Measurements from ENCODE around the gene C4BPA.

Gene C4BPA

GRCh38 chr1:207151920-207152319 lies 47.9 kb downstream of the C4BPA start:
- no peaks in the 10 kb centered on the region for H3K9me2 ChIP-seq (replicated peaks; ENCODE audit: low read depth, low read length)
- H3K27me3 ChIP-seq (ENCODE audit: insufficient read depth, low read length, poor library complexity, severe bottlenecking): no peaks in the 10 kb centered on the region

GRCh38 chr1:207152792-207153468 lies 48.9 kb downstream of the C4BPA start:
- TF ChIP-seq CTCF (conservative IDR thresholded peaks at IDR 0.05; ENCODE audit: low read length): no peak
- TF ChIP-seq EZH2phosphoT487 (IDR thresholded peaks at IDR 0.05; ENCODE audit: borderline replicate concordance): no peak
- no peak overlapping the region for H2AFZ ChIP-seq (ENCODE audit: low read length)

More at GRCh38 chr1:207151920-207152319, 47.9 kb downstream of the C4BPA start:
- no peaks in the 10 kb centered on the region for H3F3A ChIP-seq (ENCODE audit: low read depth)
- H4K20me1 ChIP-seq (ENCODE audit: insufficient read depth, low read length, poor library complexity, severe bottlenecking): no peaks in the 10 kb centered on the region
- H3K79me2 ChIP-seq (ENCODE audit: insufficient read depth, low read length): no peaks in the 10 kb centered on the region
- no peak overlapping the region for H3K4me2 ChIP-seq (ENCODE audit: low read depth, low read length, poor library complexity, severe bottlenecking)
- H3K9me3 ChIP-seq (ENCODE audit: insufficient read depth, low read depth, low read length): no peaks in the 10 kb centered on the region; the same call in 1 of the 2 replicates
- no peak overlapping the region for H3K4me3 ChIP-seq (ENCODE audit: low read length, poor library complexity, severe bottlenecking)
- H2AFZ ChIP-seq (ENCODE audit: low read length): no peak overlapping the region
- no peak for TF ChIP-seq CTCF (conservative IDR thresholded peaks at IDR 0.05; ENCODE audit: low read length)
- TF ChIP-seq EZH2phosphoT487 (IDR thresholded peaks at IDR 0.05; ENCODE audit: borderline replicate concordance): no peak
- H3K36me3 ChIP-seq (ENCODE audit: insufficient read depth, low read length): no peaks in the 10 kb centered on the region
- H3K9ac ChIP-seq (ENCODE audit: low read depth, low read length, poor library complexity, severe bottlenecking): no peak overlapping the region
- no peaks in the 10 kb centered on the region for H3K4me1 ChIP-seq (ENCODE audit: insufficient read depth, low read length, poor library complexity, severe bottlenecking)

GRCh38 chr1:207155028-207155427 lies 51.0 kb downstream of the C4BPA start:
- H3K9ac ChIP-seq (ENCODE audit: low read depth, low read length, poor library complexity, severe bottlenecking): no peak overlapping the region
- TF ChIP-seq EZH2phosphoT487 (IDR thresholded peaks at IDR 0.05; ENCODE audit: borderline replicate concordance) (no peak), CTCF (conservative IDR thresholded peaks at IDR 0.05; ENCODE audit: low read length) (no peak)
- no peak overlapping the region for H2AFZ ChIP-seq (ENCODE audit: low read length)
- no peaks in the 10 kb centered on the region for H3K36me3 ChIP-seq (ENCODE audit: insufficient read depth, low read length)
- no peaks in the 10 kb centered on the region for H3K4me1 ChIP-seq (ENCODE audit: insufficient read depth, low read length, poor library complexity, severe bottlenecking)
- no peak overlapping the region for H3K4me2 ChIP-seq (ENCODE audit: low read depth, low read length, poor library complexity, severe bottlenecking)
- no peaks in the 10 kb centered on the region; the same call in 1 of the 2 replicates for H3K9me3 ChIP-seq (ENCODE audit: insufficient read depth, low read depth, low read length)
- H3K27me3 ChIP-seq (ENCODE audit: insufficient read depth, low read length, poor library complexity, severe bottlenecking): no peaks in the 10 kb centered on the region
- no peak overlapping the region for H3K4me3 ChIP-seq (ENCODE audit: low read length, poor library complexity, severe bottlenecking)
- H4K20me1 ChIP-seq (ENCODE audit: insufficient read depth, low read length, poor library complexity, severe bottlenecking): no peaks in the 10 kb centered on the region
- H3K79me2 ChIP-seq (ENCODE audit: insufficient read depth, low read length): no peaks in the 10 kb centered on the region
- no peaks in the 10 kb centered on the region for H3K9me2 ChIP-seq (replicated peaks; ENCODE audit: low read depth, low read length)
- H3F3A ChIP-seq (ENCODE audit: low read depth): no peaks in the 10 kb centered on the region

More at GRCh38 chr1:207152792-207153468, 48.9 kb downstream of the C4BPA start:
- Histone ChIP-seq H3K4me2 (ENCODE audit: low read depth, low read length, poor library complexity, severe bottlenecking) (no peak overlapping the region), H4K20me1 (ENCODE audit: insufficient read depth, low read length, poor library complexity, severe bottlenecking) (no peaks in the 10 kb centered on the region), H3K9ac (ENCODE audit: low read depth, low read length, poor library complexity, severe bottlenecking) (no peak overlapping the region), H3K9me2 (replicated peaks; ENCODE audit: low read depth, low read length) (no peaks in the 10 kb centered on the region), H3K4me1 (ENCODE audit: insufficient read depth, low read length, poor library complexity, severe bottlenecking) (no peaks in the 10 kb centered on the region), H3F3A (ENCODE audit: low read depth) (no peaks in the 10 kb centered on the region), H3K27me3 (ENCODE audit: insufficient read depth, low read length, poor library complexity, severe bottlenecking) (no peaks in the 10 kb centered on the region), H3K4me3 (ENCODE audit: low read length, poor library complexity, severe bottlenecking) (no peak overlapping the region), H3K9me3 (ENCODE audit: insufficient read depth, low read depth, low read length) (no peaks in the 10 kb centered on the region; the same call in 1 of the 2 replicates), H3K36me3 (ENCODE audit: insufficient read depth, low read length) (no peaks in the 10 kb centered on the region), H3K79me2 (ENCODE audit: insufficient read depth, low read length) (no peaks in the 10 kb centered on the region)
